HK-2 (cell line): Measurements from ENCODE around the gene CLN6.
"Not testable (repeated sequence)": the region's sequence is repeated elsewhere in the genome, so short reads cannot be mapped to it uniquely, and the experiment has no call there.

Experiments used
- DNase-seq: peaks from one replicate; pipeline ENCODE4 v3.0.0-alpha.2; 2018; ENCODE audit not compliant: unreplicated experiment

Gene CLN6

DNA sequence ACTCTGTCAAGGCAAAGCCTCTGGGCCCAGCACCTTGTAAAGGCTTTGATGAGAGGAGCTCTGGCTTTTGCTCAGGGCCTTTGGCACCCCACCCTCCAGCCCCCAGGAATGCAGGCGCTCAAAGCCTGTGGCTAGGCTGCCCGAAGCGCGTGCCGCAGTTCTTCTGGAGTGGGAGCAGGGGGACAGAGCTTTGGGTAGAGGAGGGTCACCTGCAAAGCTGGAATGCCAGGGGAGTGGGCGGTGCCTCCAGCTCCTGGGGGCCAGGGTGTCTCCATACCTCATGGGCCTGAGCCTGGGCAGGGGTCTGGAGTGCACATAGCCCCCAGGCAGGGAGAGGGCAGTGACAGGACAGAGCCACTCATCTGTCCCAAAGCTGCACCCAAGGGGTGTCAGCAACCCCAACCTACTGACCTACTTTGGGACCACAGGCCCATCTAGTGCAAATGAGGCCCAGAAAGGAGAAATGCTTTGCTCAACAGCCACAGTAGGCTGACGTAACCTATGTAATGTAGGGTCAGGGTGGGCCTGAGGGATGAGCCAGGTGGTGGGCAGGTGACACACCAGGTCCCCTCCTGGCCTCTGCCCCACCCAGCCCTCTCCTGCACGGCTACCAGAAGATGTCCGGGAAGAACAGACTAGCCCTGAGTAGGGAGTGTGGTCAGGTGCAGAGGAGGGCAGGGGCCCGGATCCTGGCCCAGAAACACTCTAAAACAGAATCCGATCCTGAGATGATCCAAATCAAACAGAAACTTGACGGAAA, 22.2 kb downstream of the CLN6 start:
- DNase-seq: no peak

DNA sequence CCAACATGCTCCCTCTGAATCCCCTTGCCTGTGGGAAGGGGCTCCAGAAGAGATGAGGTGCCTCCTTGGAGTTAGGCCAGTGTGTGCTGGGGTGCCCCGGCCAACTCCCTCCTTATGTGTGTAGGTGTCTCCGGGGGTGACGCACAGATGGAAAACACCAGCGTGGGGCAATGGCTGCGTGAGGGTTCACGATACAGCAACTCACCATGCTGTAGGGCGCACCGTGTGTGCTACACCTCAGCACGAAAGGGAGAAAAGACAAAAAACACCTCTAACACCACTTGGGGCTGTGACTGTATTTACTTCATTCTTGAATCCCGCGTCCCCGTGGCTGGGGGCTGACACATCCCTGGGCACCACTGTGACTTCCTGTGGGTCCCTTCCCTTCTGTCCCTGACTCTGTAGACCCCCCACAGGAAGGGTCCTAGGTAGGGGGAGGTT, 22.8 kb downstream of the CLN6 start:
- no peak for DNase-seq

DNA sequence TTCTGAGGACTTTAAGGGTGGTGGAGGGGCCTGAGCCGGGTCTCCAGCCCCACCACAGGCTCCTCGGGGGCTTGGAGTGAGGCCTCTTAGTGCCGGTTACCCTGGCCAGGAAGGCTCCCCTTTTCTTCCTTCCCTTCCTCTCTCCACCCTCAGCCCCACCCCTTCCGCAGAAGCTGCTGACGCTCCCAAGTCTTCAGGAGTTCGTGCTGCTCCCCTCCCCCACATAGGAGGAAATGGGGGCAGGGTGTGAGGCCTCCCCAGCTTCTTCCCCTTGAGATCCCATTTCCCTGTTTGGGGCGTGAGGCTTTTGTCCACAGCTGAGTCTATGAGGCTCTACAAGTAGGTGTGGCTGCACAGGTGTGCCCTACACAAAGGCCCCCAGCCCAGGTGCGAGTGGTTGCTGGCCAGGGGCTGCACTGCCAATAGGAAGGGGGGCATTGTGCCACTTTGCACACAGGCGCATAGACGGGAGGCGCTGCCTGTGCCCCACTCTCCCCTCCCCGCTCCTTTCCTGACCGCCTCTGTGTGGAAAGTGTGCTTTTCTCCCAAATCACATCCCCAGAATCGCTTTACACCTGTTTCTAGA, 23.5 kb downstream of the CLN6 start:
- DNase-seq: no peak

DNA sequence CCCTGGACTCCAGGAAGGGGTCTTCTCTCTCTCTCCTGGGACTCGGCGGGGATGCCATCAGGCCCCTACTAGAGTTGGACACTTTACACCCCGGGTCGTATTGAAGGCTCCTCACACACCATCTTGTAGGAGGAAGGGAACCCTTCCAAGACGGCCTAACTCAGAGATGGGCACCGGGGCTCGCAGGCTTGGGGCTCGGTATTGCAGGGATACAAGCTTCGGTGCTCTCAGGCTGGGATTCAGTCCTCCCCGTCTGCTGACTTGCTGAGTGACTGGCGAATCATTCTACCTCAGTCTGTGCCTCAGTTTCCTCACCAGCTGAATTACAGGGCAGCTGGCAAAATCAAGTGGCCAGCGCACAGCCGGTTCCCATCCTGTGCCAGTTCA, 24.0 kb downstream of the CLN6 start:
- no peak for DNase-seq

DNA sequence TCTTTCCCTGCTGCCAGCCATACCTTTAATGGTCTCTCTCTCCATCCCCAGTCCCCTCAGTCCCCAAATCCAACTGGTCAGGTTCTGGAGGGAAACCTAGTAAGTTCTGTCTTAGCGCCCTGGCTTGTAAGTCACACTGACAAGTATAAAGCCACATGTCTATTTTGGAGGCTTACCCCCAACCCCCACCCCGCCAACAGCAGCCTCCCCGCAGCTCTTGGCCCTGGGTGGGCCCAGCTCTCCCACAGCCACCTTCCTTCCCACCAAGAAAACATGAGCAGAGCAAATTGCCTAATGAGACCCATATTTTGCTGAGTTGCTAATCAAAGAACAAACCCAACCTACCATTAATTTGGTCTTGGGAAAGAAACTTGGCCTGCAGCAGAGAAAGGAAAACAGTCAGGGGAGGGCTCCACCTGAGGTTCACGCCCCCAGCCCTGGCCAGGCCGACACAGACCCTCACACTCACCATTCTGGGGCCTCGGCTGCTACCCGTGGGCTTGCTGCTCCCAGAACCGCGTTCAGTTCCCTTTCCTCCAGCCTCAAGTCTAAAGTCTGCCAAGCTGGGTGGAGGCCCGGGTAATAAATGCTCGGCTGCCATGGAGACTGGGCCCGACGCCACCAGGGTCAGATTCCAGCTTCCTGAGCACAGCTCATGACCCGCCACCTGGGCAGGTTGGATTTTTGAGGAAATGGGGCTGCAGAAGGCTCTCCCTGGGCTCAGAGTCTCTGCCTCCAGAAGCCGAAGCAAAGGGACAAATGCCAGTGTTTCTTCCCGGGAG, 24.6 kb downstream of the CLN6 start, which contains the start of gene CALML4:
Gene CALML4, minus strand, starts transcription at position 557 of the 782 bp plus-strand sequence. Its CDS starts 85 bp downstream, at position 472.
- no peak for DNase-seq

DNA sequence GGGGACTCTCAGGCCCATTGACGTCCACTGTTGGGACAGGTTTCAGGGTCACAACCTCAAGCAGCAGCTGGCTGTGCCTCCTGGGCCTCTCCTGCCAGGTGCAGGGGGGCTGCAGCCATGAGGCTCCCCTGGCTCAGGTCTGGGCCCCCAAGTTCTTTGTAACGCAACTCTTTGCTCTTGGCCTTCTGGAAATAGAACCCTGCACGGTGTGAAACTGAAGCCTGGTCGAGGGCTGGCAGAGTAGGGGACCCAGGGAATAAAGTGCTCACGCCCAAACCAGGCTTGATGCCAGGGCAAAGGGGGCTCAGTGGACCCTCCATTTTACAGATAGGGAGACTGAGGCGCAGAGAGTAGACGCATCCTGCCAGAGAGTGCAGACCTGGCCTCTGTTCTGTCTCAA, 25.2 kb downstream of the CLN6 start:
- no peak for DNase-seq

DNA sequence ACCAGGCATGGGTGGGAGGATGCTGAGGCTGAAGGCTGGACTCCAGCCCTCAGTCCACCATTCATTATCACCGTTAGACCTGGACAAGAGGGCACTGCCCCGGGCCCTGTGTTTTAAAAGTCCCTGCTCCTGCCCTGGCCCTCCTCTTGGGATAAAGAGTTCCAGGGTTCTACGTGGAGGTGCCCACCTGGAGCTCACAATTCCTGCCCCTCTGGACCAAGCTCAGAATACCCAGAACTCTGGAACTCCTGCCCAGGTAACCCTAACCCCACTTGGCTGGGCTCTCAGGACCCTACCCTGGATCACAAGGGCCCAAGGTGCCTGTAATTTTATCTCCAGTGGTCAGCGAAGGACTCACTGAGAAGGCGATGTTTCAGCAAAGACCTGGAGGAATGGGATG, 25.6 kb downstream of the CLN6 start:
- no peak for DNase-seq

DNA sequence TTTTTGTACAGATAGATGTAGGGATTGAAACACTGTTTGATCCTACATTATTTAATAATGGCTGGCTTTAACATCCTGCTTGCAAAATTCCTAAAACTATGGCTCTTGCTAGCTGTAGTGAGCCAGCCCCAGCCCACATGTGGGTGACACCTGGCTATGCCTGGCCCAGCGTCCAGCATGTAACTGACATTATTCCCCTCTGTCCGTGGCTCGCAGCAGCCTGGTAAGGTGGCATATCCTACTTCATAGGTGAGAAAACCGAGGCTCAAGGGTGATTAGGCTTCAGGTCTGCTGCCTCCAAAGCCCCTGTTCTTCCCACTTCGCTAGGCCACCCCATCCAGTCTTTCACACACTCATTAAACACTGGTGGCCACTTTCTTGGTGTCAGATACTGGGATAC, 26.0 kb downstream of the CLN6 start:
- no peak for DNase-seq

DNA sequence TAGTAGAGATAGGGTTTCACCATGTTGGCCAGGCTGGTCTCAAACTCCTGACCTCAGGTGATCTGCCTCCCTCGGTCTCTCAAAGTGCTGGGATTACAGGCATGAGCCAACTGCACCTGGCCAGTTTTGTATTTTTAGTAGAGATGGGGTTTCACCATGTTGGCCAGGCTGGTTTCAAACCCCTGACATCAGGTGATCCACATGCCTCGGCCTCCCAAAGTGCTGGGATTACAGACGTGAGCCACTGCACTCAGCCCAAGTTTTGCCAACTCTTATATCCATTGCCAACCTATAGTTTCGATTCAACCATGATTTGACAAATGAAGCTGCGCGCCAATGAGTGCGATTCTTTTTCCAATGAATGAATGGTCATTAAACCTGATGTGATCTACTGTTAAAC, 26.5 kb downstream of the CLN6 start:
- DNase-seq: not testable (repeated sequence)

DNA sequence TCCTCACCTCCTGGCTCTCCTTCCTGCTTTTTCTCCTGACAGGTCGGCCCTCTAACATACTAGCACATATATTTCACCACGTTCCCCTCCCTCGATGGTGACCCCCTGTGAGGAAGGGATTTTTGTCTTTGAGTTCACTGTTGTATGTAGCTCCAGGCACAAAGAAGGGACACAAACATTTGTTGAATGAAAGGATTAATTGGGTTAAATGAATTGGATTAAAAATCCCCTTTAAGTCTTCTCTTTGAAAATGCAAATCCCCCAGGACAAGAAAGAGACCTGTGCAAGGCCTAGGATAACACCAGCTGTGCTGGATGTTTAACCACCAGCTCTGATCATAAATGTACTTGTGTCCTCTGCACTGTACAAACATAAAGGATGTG, 27.7 kb downstream of the CLN6 start:
- no peak for DNase-seq

DNA sequence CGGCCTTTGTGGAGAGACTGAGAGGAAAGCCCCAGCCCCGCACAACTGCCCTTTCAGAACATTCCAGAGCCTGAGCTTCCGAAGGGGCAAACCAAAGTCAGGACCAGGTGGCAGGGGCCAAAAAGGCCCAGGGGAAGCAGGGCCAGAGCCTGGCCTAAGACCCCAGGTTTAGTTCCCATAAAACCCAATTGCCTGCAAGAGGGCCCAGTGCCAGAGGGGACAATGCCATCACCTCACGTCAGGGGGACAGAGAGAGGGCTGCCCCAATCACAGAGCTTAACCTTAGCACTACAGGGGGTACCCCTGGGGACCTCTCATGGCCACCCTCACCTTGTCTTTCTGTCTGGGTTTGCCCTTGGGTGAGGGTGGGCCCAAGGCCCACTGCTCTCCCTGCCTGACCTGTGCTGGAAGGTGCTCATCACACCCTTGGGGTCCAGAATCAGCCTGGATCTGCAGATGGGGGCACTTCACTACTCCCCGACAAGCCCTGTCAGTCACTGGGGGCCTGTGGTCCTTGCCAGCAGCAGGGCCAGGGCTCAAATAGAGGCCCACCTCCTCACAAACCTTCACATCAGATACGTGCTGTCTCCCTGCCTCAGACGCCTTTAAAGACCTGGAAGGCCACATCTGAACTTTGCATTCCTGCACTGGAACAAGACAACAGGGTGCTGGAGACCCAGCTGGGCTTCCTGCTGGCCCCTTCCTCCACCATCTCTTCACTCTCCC, 28.2 kb downstream of the CLN6 start:
- no peak for DNase-seq

DNA sequence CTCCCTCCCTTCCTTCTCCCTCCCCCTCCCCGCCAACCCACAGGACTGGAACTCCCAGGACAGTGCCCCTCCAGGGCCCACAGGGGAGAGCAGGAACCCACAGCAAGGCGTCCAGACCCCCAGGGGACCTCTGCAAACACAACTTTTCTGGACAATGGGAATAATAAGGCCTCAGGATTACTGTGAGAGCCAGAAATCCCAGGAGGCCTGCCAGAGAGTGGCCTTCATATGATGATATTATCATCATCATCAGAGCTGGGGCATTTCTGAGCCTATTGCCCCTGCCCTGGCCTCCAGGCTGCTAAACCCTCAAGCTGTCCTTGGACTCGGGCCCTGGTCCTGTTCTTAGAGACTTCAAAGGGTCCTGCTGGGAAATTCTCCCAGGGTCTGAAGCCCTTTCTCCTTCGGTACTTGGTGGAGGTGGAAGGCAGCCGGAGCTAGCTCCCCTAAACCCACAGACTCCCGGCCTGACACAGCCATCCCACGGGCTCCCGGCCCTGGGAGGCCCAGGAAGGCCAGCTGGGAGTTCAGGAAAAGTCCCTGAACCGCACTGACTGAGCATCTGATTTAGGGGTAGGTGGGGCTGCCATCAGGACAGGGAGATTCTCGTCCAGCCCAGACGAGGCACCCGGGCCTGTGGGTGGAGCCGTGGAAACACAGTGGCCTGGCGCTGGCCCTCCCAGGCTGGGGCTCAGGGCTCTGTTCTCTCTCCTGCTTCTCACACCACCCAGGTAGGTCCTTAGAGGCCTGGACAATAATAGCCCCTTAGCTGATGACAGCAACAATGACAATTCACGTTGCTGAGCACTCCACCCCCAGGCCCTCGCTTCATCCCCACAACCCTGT, 29.3 kb downstream of the CLN6 start:
- no peak for DNase-seq

DNA sequence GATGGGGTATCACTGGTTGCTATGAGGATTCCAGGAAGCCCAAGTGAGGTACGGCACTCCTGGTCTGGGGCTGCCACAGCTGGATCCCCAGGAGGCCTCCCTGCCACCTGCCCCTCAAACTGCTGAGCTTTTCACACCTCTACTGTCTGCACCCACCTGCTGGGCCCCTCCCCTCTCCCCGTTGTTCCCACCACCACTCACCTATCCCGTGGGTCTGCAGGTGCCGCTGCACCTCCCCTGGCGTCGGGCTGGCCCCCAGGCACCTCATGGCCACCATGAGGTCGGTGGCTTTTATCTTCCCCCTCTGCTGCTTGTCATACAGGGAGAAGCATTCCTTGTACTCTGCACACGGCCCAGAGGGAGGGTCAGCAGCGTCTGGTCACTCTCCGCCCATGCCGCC, 30.2 kb downstream of the CLN6 start:
- no peak for DNase-seq

DNA sequence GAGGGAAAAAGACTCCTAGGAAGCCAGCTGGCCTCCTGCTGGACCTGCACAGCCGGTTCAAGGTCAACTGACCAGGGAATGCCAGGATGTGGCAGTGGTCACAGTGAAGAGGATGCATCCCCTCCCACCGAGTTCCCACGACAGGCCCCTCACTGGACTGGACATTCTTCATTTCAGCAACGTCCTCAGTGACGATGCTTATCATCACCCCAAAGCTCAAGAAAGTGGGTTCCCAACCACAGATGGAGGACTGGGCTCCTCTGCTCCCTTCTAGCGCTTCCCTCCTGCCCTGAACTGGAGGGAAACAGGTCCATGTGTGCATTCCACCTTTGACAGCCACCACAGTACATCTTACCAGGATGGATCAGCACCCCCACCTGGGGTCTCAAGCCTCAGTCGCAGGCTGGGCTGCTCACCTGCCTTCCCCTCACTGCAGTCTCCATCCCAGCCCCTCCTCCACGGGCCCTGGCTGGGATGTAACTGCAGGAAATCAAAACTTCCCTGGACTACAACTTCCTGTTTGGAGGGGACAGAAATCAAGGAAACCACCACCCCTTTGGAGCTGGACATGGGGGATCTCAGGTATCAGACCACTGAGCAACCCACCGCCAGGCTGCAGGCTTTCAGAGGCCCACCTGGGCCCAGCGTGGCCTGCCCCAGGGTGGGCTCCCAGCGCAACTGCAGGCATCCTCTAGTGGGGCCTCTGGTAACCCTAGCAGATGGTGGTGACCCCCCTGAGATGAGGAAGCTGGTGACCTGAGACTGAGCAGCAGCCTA, 31.7 kb downstream of the CLN6 start:
- DNase-seq: no peak

DNA sequence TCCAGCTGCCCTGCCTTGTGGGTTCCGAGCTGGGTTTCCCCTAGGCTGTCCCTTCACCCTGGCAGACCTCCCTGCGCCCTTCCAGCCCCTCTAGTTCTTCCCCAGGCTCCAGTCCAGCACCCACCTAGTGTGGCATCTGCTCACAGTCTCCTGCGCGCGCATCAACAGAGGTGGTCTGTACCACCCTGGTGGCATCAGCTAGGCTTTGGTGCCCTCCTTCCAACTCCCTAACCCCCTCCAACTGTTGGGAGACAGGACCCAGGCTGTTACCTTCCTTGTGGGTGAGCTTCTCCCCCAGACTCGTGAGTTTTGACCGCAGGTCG, 32.4 kb downstream of the CLN6 start:
- no peak for DNase-seq

DNA sequence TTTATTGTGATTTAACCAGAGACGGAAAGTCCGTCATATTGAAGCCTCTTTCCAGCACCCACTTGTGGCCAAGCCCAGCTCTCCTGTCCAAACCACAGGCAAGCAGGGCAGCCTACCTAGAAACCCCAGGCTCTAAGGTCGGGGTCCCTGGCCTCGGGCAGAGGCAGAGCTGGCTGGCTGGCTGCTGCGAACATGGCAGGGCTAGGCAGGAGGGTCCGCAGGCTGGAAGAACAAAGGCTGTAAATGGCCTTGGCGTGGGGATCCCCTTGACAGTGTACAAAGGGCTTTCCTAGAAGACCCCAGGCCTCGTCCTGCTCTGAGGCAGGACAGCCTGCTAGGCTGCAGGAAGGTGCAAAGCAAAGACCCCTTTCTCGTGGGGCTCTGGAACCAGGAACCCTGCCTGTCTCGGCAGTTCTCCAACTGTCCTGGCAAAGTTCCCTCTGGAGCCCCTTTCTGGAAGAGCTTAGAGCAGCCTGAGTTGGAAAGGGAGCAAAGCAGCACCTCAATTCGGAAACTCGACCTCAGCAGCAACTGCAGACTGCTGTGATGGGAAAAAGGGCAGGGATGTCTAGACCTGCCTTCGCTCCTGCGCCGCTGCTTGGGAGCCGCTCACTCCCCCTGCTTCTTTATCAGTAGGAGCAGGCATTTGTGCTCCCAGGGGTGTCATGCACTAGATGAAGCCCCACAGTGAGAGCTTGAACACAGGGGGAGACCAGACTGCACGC, 32.9 kb downstream of the CLN6 start:
- no peak for DNase-seq

DNA sequence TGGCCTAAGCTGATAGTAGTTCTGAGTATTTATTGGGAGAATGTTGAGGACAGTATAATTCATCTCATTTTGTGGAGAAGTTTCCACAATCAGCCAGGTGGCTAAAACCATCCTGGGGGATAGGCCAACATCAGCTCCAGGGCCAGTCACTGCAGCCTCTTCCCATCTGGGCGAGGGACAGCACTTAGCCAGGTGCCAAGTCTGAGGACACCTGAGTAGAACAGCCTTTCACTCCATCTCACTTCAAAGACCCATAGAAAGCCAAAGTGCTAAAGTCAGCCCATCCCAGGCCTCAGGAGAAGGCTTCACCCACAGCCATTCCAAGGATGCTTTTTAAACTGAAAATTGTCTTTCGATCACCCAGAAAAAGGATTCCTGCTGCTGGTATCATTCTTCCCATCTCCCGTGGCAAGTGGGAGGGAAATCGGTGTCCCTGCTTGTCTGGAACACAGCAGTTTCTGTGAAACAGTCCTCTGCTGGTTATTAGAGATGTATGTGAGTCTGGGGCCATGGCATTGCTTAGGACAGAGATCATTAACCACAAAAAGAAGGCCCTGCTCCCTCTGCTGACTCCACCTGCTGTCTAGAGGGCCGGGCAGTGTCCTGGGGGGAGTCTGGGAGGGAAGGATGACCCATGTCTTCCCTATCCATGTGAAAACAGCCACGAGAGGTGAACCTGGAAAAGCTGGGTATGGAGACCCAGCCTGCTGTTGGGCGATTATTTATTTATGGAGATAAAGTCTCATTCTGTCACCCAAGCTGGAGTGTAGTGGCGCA, 34.0 kb downstream of the CLN6 start:
- DNase-seq: no peak

DNA sequence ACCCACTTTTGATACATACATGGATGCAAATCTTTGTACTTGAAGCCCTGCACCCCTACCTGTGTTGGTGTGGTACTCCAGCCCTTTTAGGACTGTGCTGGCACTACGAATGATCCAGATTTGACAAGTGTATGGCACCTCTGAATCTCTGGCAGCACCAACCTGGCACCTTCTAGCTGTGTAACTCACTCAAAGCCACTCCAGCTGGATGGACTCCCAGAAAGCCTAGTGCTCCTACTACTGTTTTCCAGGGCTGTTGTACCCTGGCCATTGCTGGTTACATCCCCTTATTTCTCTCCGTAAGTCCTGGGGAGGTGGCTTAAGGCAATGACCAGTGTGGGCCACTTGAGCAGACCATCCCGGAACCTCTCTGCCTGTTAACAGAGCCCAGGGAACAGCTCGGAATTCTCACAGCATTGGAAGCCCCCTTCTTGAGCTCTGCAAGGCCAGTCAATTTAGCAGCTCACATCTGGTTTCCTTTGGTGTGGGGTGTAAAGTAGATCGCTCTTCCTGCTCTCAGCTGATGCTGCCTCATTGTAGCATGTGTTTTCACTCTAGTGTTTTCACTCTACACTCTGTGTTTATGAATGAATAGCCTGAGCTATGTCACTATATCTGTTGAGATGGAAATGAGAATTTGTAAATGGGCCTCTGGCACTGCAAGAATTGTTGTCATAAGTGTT, 36.6 kb downstream of the CLN6 start:
- DNase-seq: no peak

DNA sequence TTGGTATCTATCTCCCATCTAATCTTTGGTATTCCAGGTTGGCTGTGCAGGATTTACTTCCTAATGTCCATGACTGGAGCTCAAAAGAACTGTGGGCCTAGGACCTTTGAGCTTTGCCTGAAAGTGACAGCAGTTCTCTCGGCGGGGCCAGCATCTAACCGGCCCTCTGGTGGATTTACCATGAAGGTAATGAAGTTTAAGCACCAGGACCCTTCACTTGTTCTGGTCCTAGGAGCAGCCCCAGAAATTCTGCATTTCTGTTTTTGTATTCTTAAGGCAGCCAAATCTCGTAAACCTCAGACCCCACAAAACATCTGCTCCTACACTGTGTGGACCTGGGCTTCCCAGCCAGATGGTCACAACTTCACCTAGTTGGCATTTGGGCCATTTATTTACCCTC, 37.4 kb downstream of the CLN6 start:
- DNase-seq: no peak
